ENCODE measurements around the gene DEAF1.

Gene DEAF1

GRCh38 chr11:643849-644738 is 50.9 kb downstream of the DEAF1 start:
- no peak for DNase-seq

GRCh38 chr11:643366-643765 is 51.7 kb downstream of the DEAF1 start:
- DNase-seq = no peak

- DNase-seq = no peak
Observed at GRCh38 chr11:641806-642370, 53.1 kb downstream of the DEAF1 start.

GRCh38 chr11:640021-640706 is 54.9 kb downstream of the DEAF1 start:
- DNase-seq = peak; percentile 23

- DNase-seq = peak; percentile 16
Observed at GRCh38 chr11:639332-639955, 55.6 kb downstream of the DEAF1 start.

- peak; percentile 11 for DNase-seq
Observed at GRCh38 chr11:638631-639331, 56.2 kb downstream of the DEAF1 start.

GRCh38 chr11:637593-638521 is 57.2 kb downstream of the DEAF1 start:
- DNase-seq = peak; percentile 10

GRCh38 chr11:637333-637592 is 57.8 kb downstream of the DEAF1 start:
- peak; percentile 14 for DNase-seq

- DNase-seq = peak; percentile 13
Observed at GRCh38 chr11:636511-637332, 58.3 kb downstream of the DEAF1 start, which contains the start of gene DRD4. Gene DRD4, plus strand, starts transcription at chr11:637269. Its CDS starts 36 bp downstream, at chr11:637305.

- no peak for DNase-seq
Observed at GRCh38 chr11:635945-636510, 59.0 kb downstream of the DEAF1 start.

- no peak for DNase-seq
Observed at GRCh38 chr11:630871-631270, 64.2 kb downstream of the DEAF1 start.

- DNase-seq = no peak
Observed at GRCh38 chr11:629237-629583, 65.8 kb downstream of the DEAF1 start.

- DNase-seq = no peak
Observed at GRCh38 chr11:628056-628455, 67.0 kb downstream of the DEAF1 start.

GRCh38 chr11:627308-627576 is 67.8 kb downstream of the DEAF1 start:
- no peak for DNase-seq

- DNase-seq = no peak
Observed at GRCh38 chr11:626475-627307, 68.3 kb downstream of the DEAF1 start, which contains the start of gene SCT. Gene SCT, minus strand, starts transcription at chr11:627181. Its CDS starts 38 bp downstream, at chr11:627143.

GRCh38 chr11:625636-626268 is 69.3 kb downstream of the DEAF1 start:
- DNase-seq = no peak

- DNase-seq = no peak
Observed at GRCh38 chr11:624705-625635, 70.1 kb downstream of the DEAF1 start, which contains the start of gene CDHR5. Gene CDHR5, minus strand, starts transcription at chr11:624955. Its CDS starts 53 bp downstream, at chr11:624902.
